Activated CD4-positive, alpha-beta T cell treated with anti-CD3 and anti-CD28 coated beads, Interleukin-2, amount 50 U/mL, for 48 hours (primary cell): ENCODE data around the gene EPHA10.

Experiments
- DNase-seq, 2 experiments: peaks; one replicate each; pipeline ENCODE4 v3.0.0-alpha.2; 2020

EPHA10 gene

DNA sequence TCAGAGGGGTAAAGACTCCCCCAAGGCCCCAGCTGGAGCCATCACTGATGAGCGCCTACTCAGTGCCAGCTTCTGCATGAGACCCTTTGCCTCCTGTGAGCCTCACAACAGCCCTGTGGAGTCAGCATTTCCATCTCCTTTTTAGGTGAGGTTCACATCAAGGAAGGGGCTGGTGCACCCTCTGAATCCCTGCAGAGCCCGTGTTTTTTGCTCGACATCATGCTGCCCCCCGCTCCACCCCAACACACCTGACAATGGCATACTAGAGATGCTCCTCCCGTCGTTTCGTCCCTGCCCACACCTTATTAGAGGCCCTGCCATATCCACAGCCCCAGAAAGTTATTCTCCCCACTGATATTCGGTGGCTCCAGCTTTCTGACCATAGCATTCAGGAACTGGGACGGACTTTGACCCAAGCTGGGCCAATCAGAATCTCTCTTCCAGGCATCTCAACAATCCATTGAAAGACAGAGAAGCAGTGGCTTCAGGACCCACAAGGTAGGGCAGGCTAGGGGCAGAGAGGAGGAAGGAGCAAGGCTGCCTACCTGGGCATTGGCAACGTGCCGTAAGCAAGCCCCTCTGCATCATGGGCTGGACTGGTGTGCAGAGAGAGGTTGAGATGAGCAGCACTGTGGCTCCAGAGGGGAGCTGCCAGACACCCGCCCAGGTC is 32.7 kb downstream of the EPHA10 start:
- DNase-seq, result no peak

DNA sequence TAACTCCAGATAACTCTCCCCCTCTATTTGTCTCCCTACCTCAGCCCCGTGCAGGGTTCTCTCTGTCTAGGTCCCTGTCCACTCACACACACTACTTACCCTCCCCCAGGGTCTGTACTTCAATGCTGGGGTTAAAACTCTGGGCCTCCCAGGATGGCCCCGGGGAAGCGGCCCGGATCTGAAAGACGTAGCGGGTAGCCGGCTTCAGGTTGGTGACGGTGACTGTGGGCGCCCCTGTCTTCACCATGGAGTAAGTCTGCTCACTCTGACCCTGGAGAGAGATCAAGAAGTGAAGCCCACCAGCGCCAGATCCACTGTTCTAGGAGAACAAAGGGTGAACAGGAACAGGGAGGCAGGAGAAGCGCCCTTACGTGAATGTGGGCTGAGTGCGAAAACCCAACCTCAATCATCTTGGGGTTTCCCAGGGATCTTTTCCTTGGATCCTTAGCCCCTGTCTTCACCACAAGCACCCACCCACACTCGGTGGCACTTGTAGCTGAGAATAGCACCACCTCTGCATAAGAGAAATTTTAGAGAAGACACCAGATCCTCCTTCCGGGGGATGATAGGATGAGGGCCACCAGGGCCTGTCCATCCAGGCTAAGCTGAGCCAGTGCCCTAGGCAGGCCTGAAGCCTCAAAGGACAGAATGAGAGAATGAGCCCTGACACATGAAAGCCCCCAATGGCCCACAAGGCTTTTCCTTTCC is 33.5 kb downstream of the EPHA10 start:
- no peak for DNase-seq

DNA sequence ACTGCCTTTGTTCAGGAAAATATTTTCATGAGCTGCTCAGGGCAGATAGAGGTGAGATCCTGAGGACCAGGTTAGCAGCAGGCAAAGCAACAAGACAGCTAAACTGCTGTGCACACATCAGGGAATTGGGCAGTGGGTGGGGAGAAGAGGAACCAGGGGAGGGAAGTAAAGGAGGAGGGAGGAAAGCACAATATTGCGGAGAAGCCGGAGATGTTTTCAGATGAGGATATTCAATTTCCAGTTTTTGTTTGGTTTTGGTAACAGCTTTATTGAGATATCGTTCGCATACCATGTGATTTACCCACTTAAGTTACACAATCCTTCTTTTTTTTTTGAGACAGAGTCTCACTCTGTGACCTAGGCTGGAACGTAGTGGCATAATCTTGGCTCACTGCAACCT is 34.5 kb downstream of the EPHA10 start:
- DNase-seq, result no peak

DNA sequence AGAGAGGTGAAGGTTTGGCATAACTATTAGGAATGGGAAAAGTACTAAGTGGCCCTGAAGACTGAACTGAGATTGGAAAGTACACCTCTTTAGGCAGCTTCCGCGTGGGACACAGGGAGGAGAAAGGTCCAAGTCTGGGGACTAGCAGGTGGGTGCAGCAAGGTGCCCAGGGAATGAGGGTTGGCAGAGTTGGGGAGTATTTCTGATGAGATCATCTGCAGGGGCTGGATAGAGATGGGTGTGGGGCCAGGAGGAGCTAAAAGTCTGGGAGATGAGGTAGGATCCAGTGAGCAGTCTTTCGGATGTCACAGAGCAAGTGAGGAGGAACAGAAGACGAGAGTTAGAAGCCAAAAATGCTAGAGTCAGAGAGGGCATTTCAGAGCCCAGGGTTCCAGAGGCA is 36.5 kb downstream of the EPHA10 start:
- no peak for DNase-seq

DNA sequence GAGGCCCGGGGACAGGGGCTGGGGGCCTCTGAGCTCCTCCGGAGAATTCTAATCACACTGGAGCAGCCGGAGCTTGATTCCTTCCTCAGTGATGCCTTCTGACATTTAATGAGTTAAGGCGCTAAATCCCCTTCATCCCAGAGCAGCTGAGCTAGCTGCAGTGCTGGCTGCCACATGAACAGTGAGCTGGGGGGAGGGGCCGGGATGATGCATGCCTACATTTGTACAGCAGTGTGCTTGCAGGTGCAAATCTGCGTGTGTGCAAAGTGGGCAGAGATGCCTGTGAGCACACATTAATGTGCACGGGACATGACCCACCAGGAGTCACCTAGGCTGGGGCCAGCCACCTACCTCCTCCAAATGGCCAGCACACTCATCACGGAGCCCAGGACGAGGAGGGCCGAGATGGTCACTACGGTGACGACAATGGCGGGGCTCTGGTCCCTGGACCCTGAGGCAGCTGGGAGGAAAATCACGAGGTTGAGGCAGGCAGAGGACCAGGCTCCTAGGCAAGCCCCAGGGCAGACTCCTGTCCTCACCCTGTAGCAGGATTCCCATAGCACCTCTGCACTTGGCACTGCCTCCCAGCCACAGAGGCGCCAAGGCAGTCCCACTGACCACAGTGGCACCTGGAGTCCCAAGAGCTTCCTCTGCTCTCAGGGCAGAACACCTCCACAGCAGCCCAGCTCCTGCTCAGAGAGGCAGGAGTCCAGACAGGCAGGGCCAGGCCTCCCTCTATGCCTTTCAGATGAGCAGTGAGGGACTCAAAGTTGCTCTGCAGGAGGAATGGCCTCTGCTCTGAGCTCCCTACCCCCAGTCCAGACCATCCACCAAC is 38.0 kb downstream of the EPHA10 start:
- DNase-seq, result no peak

DNA sequence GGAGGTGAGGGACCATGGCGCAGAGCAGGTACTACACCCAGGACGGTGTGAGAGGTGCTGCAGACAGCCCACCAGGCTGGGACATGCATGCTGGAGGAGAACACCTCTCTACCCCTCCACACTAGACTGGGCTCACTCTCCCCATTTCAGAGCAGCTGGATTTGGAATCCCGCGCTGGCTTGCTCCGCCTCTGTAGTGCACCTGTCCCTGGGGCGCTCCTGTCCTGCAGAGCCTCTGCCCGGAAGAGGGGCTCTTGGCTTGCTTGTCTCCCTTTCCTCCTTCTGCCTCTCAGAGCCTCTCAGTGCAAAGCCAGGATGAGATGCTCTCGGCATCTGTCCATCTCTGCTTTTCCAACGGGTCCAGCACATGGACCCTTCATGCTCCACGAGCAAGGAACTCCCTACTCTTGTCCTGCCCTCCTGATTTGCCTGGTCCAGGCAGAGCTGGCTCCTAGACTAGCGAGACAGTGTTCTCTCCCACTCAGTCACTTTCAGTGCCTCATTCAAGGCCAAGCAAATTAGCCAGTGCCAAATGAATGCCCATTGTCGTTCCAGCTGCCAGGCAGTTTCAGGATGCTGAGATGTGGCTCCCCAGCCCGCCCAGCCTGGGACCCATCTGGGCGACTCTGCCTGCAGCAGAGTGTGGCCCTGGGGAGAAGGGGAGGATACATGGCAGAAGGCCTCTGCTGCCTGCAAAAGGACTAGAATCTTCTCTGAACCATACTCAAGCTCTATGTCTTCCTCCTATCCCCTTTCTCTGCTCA is 38.9 kb downstream of the EPHA10 start:
- DNase-seq, result no peak

DNA sequence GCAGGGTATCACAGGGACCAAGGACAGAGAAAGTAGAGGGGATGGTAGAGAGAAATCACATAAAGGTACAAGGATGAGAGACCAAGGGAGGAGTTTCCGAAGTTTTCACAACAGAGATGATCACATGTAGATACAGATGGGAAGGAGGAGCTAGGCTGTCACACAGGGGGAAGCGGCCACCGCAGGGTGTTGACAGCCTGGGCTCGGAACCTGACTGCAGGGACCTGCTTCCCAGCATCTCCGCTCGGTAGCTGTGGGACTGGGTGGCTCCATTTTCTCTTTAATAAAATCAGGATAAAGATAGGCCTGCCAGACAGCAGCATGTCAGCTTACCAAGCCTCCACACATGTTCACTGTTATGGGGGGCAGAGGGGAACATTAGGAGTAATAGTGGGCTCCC is 40.3 kb downstream of the EPHA10 start:
- DNase-seq, result no peak

DNA sequence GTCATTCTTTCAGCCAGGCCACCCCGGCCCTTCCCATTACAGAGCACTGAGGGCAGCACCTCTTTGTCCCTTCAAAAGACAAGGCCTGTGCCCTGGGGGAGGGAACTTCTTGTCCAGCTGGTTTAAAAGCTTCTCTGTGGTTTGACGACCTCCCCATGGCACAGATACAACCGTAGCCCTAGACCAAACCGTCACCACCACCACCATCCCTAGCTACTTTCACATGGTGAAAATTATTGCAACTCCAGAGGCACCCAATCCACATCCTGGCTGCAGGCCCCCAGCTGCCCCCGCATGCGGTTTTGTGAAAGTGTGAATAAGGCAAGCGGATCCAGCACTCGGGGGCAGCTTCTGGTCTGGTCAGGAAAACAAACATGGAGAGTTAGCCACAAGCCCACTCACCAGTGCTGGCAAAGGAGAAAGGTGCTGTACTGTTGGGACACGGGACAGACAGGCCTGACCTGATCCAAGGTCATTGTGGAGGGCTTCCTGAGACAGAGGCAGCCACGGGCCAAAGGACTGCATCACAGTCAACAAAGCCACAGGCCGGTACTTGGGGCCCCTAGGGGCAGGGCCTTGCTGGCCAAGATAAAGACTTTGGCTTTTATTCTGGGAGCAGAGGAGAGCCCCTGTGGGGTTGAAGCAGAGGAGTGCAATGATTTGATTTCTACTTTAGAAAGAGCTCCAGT is 41.4 kb downstream of the EPHA10 start:
- no peak for DNase-seq

DNA sequence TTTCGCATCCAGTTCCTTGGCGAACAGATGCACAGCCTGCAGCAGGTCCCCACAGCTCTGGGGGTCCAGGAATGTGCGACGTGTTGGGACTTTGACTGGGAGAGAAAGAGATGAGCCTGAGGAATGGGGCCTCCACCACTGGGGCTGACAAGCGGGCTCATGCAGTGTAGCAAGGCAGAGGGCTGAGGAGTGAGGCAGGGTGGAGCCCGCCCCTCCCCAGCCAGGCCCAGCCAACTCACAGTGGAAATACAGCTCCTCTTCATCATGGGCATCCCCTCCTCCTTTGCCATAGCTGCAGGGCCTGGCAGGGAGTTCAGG is 41.9 kb downstream of the EPHA10 start:
- no peak for DNase-seq

DNA sequence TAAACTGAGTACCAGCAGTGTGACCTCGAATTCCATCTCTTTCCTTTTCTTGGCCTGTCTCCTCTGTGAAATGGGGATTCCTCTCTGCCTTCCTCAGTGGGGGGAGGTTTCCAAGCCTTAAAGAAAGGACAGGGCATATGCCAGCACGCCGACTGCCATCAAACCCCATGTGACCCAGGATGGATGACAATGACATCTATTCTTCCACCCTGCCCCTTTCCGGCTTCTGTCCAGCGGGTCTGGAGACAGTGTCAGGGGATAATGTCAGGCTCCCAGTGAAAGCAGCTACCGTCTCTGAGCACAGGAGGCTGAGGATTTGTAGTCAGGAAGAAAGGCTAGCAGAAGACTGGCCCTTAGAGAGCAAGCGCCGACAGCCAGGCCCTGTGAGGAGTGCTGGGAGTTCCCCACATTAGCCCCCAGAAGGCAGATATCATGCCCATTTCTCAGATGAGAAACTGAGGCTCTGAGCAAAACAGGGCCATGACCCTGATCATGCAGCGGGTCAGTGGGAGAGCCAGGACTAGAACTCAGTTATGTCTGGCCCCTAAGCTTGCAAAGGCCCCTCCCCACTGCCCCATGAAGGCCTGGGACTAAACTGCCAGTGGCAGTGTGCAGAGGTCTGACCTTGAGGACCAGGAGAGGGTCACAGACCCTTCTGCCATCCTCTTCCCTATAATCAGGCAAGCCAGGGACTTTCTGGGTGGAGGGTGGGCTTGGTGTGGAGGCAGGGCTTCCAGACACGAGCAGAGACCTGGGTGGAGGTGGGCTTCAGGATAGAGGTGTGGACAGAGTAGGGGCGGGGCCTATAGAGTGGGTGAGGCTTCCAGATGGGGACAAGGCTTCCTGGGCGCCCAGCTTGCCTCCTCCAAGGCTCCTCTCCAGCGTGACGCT is 42.5 kb downstream of the EPHA10 start:
- no peak for DNase-seq

DNA sequence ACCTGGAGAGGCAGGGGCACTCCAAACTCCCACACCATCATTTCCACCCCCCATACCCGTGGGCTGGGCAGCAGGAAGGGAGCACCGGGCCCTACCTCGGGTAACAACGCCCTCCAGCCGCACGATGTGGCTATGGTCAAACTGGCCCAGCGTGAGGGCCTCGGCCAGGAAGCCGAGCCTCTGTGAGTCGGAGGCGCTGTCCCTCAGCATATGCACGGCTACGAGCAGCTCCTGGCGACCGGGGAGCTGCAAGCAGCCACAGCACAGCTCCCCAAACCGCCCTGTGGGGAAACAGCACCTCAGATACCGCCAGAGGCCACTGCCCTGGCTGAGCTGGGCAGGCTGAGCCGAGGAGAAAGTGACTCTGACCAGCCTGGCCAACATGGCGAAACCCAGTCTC is 43.4 kb downstream of the EPHA10 start:
- no peak for DNase-seq

DNA sequence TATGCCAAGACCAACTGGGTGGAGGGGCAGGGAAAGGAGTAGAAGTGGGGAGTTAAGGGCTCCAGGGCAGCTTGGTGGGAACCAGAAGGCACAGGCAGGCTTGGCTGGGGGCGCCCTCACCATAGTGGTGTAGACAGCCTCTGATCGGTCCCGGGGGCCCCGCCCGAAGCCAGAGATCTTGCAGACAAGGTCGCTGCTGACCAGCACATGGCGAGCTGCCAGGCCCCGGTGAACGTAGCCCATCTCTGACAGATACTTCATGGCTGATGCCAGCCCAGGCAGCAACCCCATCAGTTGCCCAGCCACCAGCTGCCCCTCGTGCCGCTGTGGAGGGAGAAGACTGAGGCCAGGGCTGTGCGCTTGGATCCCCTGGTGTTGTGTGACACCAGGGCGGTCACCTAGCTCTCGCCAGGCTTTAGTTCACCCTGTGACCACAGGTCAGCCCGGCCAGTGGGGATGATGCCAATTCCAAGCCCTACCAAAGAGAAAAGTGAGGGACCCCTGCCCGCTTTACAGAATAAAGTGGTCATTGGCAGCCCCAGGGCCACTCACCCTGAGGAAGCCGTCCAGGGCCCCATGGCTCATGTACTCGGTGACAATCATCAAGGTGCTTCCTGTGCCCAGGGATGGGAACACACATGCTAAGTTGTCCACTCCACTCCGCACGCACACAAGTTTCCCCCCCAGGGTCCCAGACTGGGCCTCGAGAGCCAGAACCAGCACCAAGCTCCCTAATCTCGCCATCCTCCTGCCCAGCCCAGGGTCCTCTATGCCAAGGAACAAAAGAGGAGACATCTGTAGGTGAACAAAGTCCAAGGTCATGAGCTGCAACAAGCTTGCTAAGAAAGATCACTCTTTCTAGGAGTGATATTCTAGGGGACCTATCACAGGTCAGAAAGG is 44.4 kb downstream of the EPHA10 start:
- DNase-seq, result no peak

DNA sequence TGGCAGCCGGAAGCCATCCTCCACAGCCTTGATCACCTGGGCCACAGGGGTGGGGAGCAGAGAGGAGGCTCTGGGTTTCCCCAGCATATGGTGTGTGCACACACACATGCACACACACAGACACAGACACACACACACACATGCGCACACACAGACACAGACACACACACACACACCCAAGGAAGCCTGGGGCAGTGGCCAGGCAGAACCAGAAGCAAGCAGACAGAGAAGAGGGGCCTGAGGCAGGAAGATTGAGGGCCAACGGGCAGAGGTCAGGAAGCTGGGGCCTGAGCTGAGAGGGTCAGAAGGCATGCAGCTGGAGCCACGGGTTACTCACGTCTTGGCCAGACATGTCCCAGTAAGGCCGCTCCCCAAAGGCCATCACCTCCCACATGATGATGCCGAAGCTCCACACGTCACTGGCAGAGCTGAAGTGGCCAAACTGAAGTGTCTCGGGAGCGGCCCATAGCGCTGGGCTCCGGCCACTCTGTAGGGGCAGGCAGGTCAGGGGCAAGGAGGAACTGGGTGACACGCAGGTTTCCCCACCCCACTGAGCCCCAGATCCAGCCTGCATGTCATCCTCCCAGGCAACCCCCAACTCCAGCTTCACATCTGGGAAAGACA is 45.2 kb downstream of the EPHA10 start:
- no peak for DNase-seq

DNA sequence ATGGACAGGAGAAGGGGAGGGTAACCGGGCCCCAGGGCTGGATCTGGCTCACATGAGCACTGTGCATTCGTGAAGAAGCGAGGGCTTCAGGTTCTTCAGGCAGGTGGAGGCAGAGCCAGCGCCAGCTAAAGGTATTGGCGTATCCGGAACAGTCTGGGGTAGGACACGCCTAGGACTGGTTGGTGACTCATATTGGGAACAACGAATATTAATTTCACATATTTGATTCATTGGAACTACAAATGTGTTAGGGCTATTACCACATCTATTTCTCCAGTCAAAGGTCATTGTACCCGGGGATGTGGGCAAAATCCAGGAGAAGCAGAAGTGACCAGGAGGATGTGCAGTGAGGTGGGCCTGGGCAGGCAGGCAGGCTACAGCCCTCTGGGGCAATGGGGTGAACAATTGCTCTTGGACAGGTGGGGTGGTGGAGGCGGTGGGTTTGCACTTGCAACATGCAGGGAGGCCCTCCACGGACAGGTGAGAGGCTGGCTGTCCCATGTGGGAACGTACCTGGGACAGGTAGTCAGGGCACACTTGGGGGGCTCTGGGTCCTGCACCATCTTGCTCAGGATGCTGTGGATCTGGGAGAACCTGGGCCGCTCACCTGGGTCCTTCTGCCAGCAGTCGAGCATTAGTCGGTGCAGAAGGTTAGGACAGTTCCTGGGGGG is 45.9 kb downstream of the EPHA10 start:
- no peak for DNase-seq

DNA sequence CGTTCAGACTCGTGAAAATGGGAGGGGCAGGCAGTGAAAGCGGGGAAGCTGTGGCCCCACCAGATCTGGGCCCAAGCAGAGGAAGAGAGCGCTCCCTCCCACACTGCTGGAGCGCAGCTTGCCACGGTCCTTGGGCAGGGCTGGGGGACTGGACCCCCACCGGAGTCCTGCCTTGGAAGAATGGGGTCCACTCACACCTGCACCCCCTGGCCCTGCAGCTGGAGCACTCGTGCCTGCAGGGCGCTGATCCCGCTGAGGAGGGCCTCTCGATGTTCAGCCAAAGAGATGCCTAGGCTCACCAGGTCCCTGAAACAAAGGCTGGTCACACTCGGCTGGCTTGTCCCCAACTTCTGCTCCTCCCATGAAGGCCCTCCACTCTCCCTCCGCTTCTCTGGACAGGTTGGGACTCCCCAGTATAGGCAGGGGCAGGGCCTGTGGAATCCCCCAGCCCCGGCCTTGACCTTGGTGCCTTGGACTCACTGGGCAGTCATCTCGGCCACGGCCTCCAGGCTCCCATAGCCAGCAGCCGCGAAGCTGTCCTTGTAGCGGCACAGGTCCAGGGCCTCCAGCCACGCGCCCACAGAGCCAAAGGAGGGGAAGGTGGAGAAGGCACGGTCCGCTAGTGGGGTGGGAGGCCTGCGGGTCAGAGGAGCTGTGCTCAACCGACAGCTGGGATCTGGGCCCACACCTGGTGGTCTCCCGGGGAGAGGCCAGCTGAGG is 46.6 kb downstream of the EPHA10 start:
- no peak for DNase-seq

DNA sequence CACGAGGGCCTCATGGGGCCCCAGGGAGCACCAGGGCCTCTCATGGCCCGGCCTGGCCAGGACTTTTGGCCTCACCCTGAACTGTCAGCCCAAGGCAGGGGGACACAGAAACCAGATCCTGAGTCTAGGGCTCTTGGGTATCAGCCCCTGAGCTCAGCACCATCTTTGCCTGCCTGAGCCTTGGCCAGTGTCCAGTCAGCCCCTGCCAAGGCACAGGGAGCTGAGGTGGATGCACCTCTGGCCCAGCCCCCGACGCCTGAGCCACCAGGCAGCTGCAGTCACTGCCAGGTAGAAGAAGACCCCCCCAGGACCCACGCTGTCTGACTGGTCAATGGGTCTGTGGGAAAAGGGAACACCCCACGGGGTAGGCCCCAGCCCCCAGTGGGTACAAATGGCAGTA is 47.3 kb downstream of the EPHA10 start:
- DNase-seq, result no peak

DNA sequence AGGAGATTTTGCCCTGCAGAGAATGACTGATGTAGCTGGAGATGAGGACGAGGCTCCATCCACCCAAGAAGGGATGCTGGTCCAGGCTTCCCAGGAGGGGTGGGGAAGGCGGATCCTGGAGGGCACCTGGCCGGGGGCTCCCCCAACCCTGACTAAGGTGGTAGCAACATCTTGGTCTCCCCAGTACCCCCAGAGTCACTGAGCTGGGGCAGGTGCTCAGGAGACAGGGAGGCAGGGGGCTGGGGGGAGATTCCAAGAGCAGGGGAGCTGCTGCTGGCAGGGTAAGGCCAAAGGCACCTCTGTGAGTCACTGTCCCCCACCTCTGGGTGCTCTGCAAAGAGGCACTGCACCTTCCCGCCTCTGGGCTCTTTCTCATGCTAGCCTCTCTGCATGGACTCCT is 48.6 kb downstream of the EPHA10 start:
- no peak for DNase-seq

DNA sequence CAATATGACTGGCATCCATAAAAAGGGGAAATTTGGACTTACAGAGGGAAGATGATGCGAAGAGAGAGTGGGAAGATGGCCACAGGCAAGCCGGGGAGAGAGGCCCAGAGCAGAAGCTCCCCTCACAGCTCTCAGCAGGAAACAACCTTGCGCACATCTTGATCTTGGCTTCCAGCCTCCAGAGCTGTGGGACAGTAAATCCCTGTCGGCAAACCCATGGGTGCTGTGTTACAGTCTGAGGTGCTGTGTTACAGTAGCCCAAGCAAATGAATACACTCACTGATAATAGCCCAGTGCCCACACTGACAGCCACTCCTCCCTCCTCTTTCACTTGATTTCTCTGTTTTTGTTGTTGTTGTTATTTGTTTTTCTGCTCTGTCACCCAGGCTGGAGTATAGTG is 50.2 kb downstream of the EPHA10 start:
- DNase-seq, result no peak

DNA sequence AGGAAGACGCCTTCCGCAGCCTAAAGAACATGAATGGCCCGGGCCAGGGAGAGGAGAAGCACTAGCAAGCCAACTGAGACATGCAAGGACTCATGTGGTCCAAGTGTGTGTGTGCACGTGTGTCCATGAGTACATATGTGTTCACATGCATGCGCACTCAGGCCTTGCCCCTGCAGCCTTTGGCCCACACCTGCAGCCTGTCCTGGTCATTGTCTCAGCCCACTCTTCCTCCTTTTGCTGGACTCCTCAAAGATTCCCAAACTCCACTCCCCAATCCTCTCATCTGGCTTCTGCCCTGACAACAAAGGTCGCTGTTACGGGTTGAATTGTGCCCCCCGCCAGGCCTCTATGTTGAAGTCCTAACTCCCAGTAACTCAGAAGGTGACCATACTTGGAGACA is 50.7 kb downstream of the EPHA10 start:
- DNase-seq, result no peak
